ENCODE measurements around the gene WDR88.
"Not testable (repeated sequence)": the region's sequence is repeated elsewhere in the genome, so short reads cannot be mapped to it uniquely, and the experiment has no call there.

- TF ChIP-seq POLR2A, CTCF (IDR thresholded peaks at IDR 0.05): not testable (repeated sequence)
These were observed 90.3 kb downstream of the WDR88 start for GRCh38 chr19:33222255-33222654.
